SJSA1 (cell line): ENCODE data around the gene TFDP2. TPM values are rescaled to one million over a fixed set of nuclear protein-coding genes. Genes with fewer than 3 reads are reported as not detected.
"Not testable (repeated sequence)": the region's sequence is repeated elsewhere in the genome, so short reads cannot be mapped to it uniquely, and the experiment has no call there.

ENCODE experiments used
- DNase-seq, 2 experiments: peaks; one replicate each; pipeline ENCODE4 v3.0.0-alpha.2; 2015 to 2020; ENCODE audit warnings: low spot score in 2 of 2, low read depth in 1 of 2
- H3K27ac ChIP-seq: fragments of 250-450 bp; sonication (Bioruptor Pico); 2 replicates; pipeline ENCODE4 v1.5.1; 2020; ENCODE audit warnings: mild to moderate bottlenecking, moderate library complexity
- H3K27me3 ChIP-seq: fragments of 250-450 bp; sonication (Bioruptor Pico); replicated peaks from 2 replicates; pipeline ENCODE4 v1.5.1; 2020; ENCODE audit warnings: mild to moderate bottlenecking, moderate library complexity
- H3K36me3 ChIP-seq: fragments of 250-450 bp; sonication (Bioruptor Pico); 2 replicates; pipeline ENCODE4 v1.5.1; 2020; ENCODE audit warnings: mild to moderate bottlenecking
- H3K4me1 ChIP-seq: fragments of 250-450 bp; sonication (Bioruptor Pico); replicated peaks from 2 replicates; pipeline ENCODE4 v1.6.1; 2021; ENCODE audit warnings: mild to moderate bottlenecking
- H3K4me3 ChIP-seq: fragments of 250-450 bp; sonication (Bioruptor Pico); 2 replicates; pipeline ENCODE4 v1.5.1; 2020; ENCODE audit warnings: mild to moderate bottlenecking
- H3K9me3 ChIP-seq: fragments of 250-450 bp; sonication (Bioruptor Pico); replicated peaks from 2 replicates; pipeline ENCODE4 v1.5.1; 2020; ENCODE audit warnings: mild to moderate bottlenecking
- total RNA-seq: library from RNA; depleted of rRNA; stranded (reverse); fragments of >200 nt; shearing (Covaris generic); gene quantifications from 2 replicates; pipeline ENCODE4 v1.2.3, GENCODE V29; 2014

The TFDP2 gene
- total RNA-seq, 1 experiment from 2014 or later: 119 TPM

DNA sequence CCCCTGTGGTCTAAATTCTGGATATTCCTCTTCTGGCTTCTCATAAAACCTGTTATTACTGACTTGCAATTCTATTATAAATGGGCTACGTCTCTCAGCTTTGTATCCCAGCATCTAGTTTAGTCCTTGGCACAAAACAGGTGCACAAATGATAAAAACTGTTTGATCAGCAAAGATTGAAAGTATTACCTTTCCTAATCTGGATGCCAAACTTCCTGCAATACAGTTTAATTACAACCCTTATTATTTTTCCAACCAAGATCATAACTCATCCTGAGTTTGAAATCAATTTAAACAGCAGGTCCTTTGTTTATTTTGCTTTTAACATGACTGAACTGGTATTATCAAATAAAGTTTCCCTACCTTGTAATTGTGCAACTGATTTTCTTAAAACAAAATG, 140.3 kb downstream of the TFDP2 start:
- Histone ChIP-seq H3K4me1 (no peaks in the 10 kb centered on the region), H3K36me3 (no peaks in the 10 kb centered on the region), H3K9me3 (no peaks in the 10 kb centered on the region), H3K27ac (no peak overlapping the region), H3K27me3 (no peaks in the 10 kb centered on the region), H3K4me3 (no peak overlapping the region)
- no peak for DNase-seq

DNA sequence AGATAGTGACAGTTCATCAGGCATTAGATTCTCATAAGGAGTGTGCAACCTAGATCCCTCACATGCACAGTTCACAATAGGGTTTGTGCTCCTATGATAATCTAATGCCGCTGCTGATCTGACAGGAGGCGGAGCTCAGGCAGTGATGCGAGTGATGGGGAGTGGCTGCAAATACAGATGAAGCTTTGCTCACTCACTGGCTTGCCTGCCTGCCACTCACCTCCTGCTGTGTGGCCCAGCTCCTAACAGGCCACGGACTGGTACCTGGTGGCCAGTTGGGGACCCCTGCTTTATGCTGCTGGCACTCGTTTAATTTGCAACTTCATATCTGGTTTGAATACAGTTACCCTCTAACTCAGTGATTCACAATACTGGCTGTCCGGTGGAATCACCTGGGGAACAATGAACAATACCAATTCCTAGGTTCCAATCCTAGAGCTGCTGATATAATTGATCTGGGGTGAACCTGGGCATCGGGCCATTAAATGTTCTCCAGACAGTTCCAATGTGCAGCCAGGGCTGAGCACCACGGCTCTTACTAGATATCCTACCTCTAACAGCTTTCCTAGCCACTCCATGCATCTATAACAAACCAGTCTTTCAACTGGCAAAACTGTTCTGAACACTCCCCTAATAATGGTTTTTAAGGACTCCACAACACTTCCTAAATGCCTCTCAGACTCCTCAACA, 141.5 kb downstream of the TFDP2 start:
- no peak overlapping the region for H3K27ac ChIP-seq
- no peaks in the 10 kb centered on the region for H3K4me1 ChIP-seq
- no peaks in the 10 kb centered on the region for H3K9me3 ChIP-seq
- no peaks in the 10 kb centered on the region for H3K27me3 ChIP-seq
- H3K4me3 ChIP-seq: no peak overlapping the region
- no peak for DNase-seq
- H3K36me3 ChIP-seq: no peaks in the 10 kb centered on the region

DNA sequence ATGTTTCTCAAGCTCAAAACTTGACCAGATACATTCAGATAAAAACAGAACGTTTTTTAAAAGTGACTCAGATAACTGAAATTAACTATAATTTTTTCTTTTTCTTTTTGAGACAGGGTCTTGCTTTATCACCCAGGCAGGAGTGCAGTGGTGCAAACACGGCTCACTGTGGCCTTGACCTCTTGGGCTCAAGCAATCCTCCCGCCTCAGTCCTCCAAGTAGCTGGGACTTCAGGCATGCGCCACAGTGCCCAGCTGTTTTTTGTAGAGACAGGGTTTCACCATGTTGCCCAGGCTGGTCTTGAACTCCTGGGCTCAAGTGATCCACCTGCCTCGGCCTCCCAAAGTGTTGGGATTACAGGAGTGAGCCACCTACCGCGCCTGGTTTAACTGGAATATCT, 144.4 kb downstream of the TFDP2 start:
- DNase-seq, H3K4me1 ChIP-seq, H3K4me3 ChIP-seq, H3K36me3 ChIP-seq, H3K27me3 ChIP-seq, H3K9me3 ChIP-seq, H3K27ac ChIP-seq: not testable (repeated sequence)

DNA sequence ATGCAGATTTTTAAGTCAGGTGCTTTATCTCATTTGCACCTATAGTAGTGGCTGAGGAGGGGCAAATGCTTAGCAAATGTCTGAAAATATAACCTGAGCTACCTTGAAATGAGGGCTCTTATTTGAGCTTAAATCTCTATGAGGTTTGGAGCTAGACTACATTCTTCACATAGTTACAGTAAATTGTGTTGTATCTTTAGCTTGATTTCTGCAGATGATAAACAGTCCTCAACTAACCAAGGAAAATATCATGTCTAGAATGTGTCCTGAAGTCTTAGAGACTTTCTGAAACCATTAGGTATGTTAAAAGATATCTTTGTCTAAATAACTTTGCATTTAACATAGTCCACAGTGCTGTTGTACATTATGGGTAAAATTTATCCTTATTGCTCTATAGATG, 145.3 kb downstream of the TFDP2 start:
- Histone ChIP-seq H3K9me3 (no peaks in the 10 kb centered on the region), H3K36me3 (no peaks in the 10 kb centered on the region), H3K27ac (no peak overlapping the region), H3K4me1 (no peaks in the 10 kb centered on the region), H3K27me3 (no peaks in the 10 kb centered on the region), H3K4me3 (no peak overlapping the region)
- no peak for DNase-seq

DNA sequence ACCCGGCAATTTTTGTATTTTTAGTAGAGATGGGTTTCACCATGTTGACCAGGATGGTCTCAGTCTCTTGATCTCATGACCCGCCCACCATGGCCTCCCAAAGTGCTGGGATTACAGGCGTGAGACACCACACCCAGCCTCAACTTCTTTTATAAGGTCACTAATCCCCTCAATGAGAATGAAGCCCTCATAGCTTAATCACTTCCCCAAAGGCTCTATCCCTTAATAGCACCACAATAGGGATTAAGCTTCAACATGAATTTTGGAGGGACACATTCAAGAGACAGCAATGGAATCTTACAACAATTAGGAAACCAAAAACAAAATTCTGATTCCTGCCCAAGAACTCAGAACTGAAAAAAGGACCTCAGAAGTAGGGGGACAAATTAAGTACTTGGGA, 146.1 kb downstream of the TFDP2 start:
- Histone ChIP-seq H3K27ac (no peak overlapping the region), H3K9me3 (no peaks in the 10 kb centered on the region), H3K27me3 (no peaks in the 10 kb centered on the region), H3K4me1 (no peaks in the 10 kb centered on the region), H3K4me3 (no peak overlapping the region), H3K36me3 (no peaks in the 10 kb centered on the region)
- no peak for DNase-seq

DNA sequence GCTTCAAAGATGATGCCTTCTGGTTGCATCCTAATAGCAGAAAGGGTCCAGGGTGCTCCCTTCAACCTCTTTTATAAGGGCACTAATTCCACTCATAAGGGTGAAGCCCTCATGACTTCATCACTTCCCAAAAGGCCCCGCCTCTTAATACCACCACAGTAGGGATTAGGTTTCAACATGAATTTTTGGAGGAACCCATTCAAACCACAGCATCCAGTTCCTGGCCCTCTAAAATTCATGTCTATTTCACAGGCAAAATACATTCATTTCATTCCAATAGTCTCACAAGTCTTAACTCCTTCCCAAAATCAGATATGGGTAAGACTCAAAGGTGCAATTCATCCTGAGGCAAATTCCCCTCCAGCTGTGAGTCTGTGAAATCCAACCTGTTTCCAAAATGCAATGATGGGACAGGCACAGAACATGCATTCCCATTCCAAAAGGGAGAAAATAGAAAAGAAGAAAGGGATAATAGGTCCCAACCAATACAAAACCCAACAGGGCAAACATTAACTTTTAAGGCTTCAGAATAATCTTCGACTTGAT, 148.9 kb downstream of the TFDP2 start:
- Histone ChIP-seq H3K36me3 (no peaks in the 10 kb centered on the region), H3K4me1 (peaks cover 12% of the 10 kb centered on the region), H3K27ac (no peak overlapping the region), H3K27me3 (no peaks in the 10 kb centered on the region), H3K4me3 (no peak overlapping the region), H3K9me3 (no peaks in the 10 kb centered on the region)
- no peak for DNase-seq

DNA sequence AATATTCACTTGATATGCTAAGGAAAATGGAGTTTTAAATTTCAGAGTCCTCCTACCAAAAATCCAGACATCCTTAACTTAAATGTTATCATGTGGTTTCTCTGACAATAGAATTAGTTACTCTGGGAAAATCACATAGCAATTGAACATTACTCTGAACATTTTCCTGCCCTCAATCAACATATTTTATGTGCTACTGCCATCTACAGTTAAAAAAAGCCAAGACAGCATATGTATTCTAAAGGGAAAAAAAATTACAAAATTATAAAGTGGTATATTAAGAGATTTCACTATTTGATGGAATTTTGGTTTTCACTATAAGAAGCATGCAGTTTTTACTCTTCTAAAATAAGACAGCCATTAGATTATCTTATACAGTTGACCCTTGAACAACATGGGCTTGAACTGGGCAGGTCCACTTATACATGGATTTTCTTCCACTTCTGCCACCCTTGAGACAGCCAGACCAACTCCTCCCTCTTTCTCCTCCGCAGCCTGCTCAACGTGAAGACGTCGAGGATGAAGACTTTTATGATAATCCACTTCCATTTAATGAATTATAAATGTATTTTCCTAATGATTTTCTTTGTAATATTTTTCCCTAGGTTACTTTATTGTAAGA, 150.6 kb downstream of the TFDP2 start:
- Histone ChIP-seq H3K4me3 (no peak overlapping the region), H3K9me3 (no peaks in the 10 kb centered on the region), H3K4me1 (peaks cover 12% of the 10 kb centered on the region), H3K36me3 (no peaks in the 10 kb centered on the region), H3K27me3 (no peaks in the 10 kb centered on the region), H3K27ac (no peak overlapping the region)
- peak in 1 of 2 experiments; percentile 22 for DNase-seq

DNA sequence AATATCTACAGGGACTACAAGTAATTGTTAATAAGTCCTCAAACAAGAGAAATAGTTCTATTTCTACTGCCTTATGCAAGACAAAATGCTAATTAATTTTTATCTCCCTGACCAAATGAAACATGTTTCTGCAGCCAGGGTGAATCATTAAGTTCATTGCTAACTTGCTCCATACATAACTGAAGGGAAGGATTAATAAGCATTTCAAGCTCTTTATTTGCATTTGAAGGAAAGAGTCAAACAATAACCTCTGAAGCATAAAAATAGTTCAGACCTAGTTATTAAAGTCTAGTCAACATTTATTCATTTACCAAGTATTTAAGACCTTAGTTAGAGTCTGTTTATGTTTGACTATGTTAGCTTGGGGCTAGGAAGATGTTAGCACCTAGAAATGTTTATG, 152.9 kb downstream of the TFDP2 start:
- no peaks in the 10 kb centered on the region for H3K9me3 ChIP-seq
- H3K4me3 ChIP-seq: no peak overlapping the region
- H3K27me3 ChIP-seq: no peaks in the 10 kb centered on the region
- DNase-seq: no peak
- H3K4me1 ChIP-seq: peaks cover 12% of the 10 kb centered on the region
- no peak overlapping the region for H3K27ac ChIP-seq
- H3K36me3 ChIP-seq: no peaks in the 10 kb centered on the region

DNA sequence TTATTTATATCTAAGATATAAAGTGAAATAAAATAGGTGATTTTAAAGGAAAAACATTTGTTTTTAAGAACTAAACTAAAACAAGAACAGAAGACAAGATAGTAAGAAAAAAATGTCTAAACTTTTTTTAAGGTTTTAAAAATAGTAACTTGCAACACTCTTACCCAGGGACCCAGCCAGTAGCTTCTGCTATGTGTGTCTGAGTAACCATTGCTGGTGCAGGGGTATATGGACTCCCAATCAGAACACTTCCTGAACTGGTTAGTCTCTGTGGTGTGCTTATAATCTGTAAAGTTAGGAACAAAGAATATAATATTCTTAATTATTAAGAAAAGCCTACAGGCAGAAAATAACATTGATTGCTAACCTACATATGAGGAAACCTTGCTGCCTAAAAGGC, 154.5 kb downstream of the TFDP2 start:
- no peak for DNase-seq
- no peaks in the 10 kb centered on the region for H3K9me3 ChIP-seq
- H3K4me3 ChIP-seq: no peak overlapping the region
- no peaks in the 10 kb centered on the region for H3K36me3 ChIP-seq
- no peaks in the 10 kb centered on the region for H3K27me3 ChIP-seq
- peaks cover 12% of the 10 kb centered on the region for H3K4me1 ChIP-seq
- H3K27ac ChIP-seq: no peak overlapping the region

DNA sequence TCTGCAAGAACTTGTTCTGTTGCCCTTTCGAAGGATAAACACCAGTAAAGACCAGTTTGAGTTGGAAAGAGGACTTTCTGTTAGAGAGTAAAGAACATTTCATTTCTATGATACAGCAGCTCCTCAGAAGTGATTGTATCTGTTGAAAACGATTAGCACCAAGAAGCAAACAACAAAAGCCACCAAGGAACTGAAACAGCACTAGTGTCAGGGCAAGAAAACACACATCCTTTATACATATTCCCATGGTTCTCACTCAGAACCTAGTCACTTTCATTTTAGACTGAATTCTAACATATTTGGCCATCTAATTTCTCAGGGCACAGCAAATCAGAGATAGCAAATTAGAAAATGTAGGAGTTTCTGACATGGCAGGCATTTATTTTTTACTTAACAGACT, 156.8 kb downstream of the TFDP2 start:
- peaks cover 12% of the 10 kb centered on the region for H3K4me1 ChIP-seq
- no peaks in the 10 kb centered on the region for H3K9me3 ChIP-seq
- H3K27me3 ChIP-seq: no peaks in the 10 kb centered on the region
- no peak for DNase-seq
- H3K36me3 ChIP-seq: no peaks in the 10 kb centered on the region
- H3K27ac ChIP-seq: no peak overlapping the region
- no peak overlapping the region for H3K4me3 ChIP-seq

DNA sequence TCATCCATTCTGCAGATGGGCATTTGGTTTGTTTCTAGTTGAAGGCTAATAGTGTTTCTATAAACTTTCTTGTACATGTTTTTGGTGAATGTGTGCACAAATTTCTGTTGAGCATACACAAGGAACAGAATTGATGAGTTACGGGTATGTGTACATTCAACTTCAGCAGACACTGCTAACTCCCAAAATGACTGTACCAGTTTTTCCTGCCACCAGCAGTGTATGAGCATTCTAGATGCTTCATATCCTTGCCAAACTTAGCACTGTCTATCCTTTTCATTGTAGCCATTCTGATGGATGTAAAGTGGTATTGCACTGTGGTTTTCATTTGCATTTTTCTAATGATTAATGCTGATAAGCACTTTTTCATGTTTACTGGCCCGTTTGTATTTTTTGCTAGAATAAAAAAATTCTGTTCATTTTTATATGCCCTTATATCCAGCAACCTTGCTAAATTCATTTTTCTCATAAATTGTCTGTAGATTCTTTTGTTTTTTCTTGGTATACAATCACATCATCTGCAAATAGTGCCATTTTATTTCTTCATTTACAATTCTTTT, 162.7 kb downstream of the TFDP2 start:
- H3K27me3 ChIP-seq: no peaks in the 10 kb centered on the region
- DNase-seq: no peak
- H3K36me3 ChIP-seq: no peaks in the 10 kb centered on the region
- no peak overlapping the region for H3K4me3 ChIP-seq
- no peaks in the 10 kb centered on the region for H3K4me1 ChIP-seq
- no peaks in the 10 kb centered on the region for H3K9me3 ChIP-seq
- H3K27ac ChIP-seq: no peak overlapping the region

DNA sequence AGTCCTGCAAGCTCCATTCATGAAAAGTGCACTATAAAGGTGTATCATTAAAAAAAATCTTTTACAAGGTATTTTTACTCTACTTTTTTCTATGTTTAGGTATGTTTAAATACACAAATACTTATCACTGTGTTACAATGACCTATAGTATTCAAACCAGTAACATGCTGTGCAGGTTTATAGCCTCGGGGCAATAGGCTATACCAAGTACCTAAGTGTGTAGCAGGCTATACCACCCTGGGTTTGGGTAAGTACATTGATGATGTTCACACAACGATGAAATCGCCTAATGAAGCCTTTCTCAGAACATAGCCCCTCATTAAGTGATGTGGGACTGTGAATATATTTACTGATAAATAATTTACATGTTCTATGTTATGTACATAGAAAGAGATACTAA, 168.3 kb downstream of the TFDP2 start:
- H3K27ac ChIP-seq: no peak overlapping the region
- no peak overlapping the region for H3K4me3 ChIP-seq
- no peak for DNase-seq
- H3K27me3 ChIP-seq: no peaks in the 10 kb centered on the region
- H3K36me3 ChIP-seq: no peaks in the 10 kb centered on the region; the same call in 1 of the 2 replicates
- no peaks in the 10 kb centered on the region for H3K9me3 ChIP-seq
- peaks cover 23% of the 10 kb centered on the region for H3K4me1 ChIP-seq

DNA sequence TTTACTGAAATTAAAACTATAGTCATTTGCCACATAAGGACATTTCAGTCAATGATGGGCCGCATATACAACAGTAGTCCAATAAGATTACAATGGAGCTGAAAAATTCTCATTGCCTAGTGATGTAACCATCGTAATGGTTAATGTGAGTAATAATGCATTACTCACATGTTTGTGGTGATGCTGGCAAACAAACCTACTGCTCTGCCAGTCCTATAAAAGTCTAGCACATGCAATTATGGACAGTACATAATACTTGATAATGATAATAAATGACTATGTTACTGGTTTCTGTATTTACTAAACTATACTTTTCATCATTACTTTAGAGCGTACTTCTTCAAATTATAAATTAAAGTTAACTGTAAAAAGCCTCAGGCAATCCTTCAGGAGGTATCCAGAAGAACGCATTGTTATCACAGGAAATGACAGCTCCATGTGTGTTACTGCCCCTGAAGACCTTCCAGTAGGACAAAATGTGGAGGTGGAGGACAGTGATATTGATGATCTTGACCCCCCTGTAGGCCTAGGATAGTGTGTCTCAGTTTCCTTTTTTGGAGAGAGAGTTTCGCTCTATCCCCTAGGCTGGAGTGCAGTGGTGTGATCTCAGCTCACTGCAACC, 170.2 kb downstream of the TFDP2 start:
- peak overlapping the region; percentile 70 for H3K27ac ChIP-seq
- no peak overlapping the region for H3K4me3 ChIP-seq
- no peaks in the 10 kb centered on the region; the same call in 1 of the 2 replicates for H3K36me3 ChIP-seq
- H3K27me3 ChIP-seq: no peaks in the 10 kb centered on the region
- DNase-seq: peak; percentile 49 to 82
- peaks cover 23% of the 10 kb centered on the region for H3K4me1 ChIP-seq
- H3K9me3 ChIP-seq: no peaks in the 10 kb centered on the region

DNA sequence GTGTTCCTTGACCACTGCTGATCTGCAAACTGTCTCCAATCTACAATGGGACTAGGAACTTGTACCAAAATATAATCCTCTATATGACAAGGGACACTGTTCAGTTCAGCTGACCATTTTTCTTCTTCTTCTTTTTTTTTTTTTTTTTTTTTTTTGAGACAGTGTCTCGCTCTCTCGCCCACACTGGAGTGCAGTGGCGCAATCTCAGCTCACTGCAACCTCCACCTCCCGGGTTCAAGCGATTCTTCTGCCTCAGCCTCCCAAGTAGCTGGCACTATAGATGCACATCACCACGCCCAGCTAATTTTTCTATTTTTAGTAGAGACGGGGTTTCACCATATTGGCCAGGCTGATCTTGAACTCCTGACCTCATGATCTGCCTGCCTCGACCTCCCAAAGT, 174.6 kb downstream of the TFDP2 start:
- H3K27me3 ChIP-seq, H3K9me3 ChIP-seq, DNase-seq, H3K36me3 ChIP-seq, H3K27ac ChIP-seq, H3K4me3 ChIP-seq: not testable (repeated sequence)
- H3K4me1 ChIP-seq: peaks cover 16% of the 10 kb centered on the region
